Measurements from ENCODE around the gene DGKB. TPM values are rescaled to one million over a fixed set of nuclear protein-coding genes. Genes with fewer than 3 reads are reported as not detected.

The DGKB gene
- total and polyA plus RNA-seq, 12 donors, result 0.07 to 5.8 (median 1.5) TPM; not detected in 3

DNA sequence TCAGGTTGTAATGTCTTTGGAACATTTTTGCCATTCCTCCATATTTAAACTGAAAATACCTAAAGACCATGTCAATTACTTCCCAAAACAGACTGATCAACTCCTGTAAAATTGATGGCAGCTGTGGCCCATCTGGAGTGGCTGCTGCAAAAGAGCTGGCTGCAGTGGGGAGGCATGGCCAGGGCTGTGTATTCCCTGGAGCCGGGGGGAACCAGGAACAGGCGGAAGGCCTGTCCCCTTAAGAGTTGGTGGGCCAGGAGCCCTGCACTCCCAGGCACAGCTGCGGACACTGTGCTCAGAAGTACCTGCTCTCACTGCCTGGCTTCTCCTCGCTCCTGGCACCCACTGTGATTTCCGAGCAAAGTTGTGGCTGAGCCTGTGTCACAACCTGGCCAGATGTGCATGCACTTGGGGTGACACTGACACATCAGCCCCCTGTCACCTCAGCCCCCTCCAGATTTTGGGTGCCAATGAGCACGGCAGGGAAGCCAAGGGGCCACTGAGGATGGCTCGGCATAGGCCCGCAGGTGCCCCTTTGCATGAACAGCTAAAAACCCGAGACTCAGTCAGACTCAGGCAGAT, 116.1 kb downstream of the DGKB start:
- intact Hi-C loops (cut with DNase I), result no loop called here
- 69 to 85% (median 80%) methylated on average over 3 to 9 of the region's 9 CpGs for WGBS, 4 donors
- no peaks in the 10 kb centered on the region for H3K4me1 ChIP-seq (replicated peaks in 1 of 2)
- no peak overlapping the region for H3K4me3 ChIP-seq
- H3K27ac ChIP-seq, result no peak overlapping the region
- DNase-seq, result no peak
- TF ChIP-seq POLR2A (IDR thresholded peaks at IDR 0.05), result no peak
- TF ChIP-seq, protein P1, sequence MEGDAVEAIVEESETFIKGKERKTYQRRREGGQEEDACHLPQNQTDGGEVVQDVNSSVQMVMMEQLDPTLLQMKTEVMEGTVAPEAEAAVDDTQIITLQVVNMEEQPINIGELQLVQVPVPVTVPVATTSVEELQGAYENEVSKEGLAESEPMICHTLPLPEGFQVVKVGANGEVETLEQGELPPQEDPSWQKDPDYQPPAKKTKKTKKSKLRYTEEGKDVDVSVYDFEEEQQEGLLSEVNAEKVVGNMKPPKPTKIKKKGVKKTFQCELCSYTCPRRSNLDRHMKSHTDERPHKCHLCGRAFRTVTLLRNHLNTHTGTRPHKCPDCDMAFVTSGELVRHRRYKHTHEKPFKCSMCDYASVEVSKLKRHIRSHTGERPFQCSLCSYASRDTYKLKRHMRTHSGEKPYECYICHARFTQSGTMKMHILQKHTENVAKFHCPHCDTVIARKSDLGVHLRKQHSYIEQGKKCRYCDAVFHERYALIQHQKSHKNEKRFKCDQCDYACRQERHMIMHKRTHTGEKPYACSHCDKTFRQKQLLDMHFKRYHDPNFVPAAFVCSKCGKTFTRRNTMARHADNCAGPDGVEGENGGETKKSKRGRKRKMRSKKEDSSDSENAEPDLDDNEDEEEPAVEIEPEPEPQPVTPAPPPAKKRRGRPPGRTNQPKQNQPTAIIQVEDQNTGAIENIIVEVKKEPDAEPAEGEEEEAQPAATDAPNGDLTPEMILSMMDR (IDR thresholded peaks at IDR 0.05), result no peak
- H3K9me3 ChIP-seq (replicated peaks in 1 of 3), result no peaks in the 10 kb centered on the region
- H3K36me3 ChIP-seq (replicated peaks in 1 of 2), result no peaks in the 10 kb centered on the region
- no peaks in the 10 kb centered on the region for H3K27me3 ChIP-seq

DNA sequence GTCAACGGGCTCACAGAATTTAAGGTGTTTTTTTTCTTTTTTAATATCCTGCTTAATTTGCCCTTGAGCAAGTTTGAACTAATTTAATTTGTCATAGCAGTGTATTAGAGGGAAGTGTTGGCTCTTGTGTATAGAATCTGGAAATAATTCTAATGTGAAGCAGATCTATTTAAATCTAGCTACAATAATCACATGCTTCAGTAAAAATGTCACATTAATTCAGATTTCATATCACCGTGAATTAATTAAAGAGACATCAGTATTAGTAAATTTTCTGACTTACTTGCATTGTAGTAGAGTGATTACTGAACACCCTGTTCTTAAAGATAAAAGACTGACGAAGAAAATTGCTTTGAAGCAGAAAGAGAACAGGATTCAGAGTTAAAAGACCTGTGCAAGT, 124.7 kb downstream of the DGKB start:
- DNase-seq, result no peak
- WGBS, 4 donors, result 86 to 91% (median 89%) methylated on average over 3 of the region's 3 CpGs
- Histone ChIP-seq H3K27me3 (no peaks in the 10 kb centered on the region), H3K36me3 (replicated peaks in 1 of 2) (no peaks in the 10 kb centered on the region), H3K4me3 (no peak overlapping the region), H3K27ac (no peak overlapping the region), H3K9me3 (replicated peaks in 1 of 3) (peaks cover 0 to 3% (median 0%) of the 10 kb centered on the region in 3 donors), H3K4me1 (replicated peaks in 1 of 2) (no peaks in the 10 kb centered on the region)
- no peak for TF ChIP-seq POLR2A (IDR thresholded peaks at IDR 0.05)
- TF ChIP-seq, protein P1 (IDR thresholded peaks at IDR 0.05), result no peak
- intact Hi-C loops (cut with DNase I), result no loop called here

DNA sequence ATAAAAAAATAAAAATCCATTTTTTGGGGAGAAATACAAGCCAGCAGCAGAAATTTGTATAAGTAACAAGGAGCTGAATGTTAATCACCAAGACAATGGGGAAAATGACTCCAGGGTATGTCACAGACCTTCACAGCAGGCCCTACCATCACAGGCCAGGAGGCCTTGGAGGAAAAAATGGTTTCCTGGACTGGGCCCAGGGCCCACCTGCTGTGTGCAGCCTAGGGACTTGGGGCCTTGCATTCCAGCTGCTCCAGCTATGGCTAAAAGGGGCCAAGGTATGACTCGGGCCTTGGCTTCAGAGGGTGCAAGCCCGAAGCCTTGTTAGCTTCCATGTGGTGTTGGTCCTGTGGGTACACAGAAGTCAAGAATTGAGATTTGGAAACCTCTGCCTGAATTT, 126.3 kb downstream of the DGKB start:
- 65 to 100% (median 71%) methylated on average over 1 to 2 of the region's 2 CpGs for WGBS, 4 donors
- H3K27ac ChIP-seq, result no peak overlapping the region
- no peaks in the 10 kb centered on the region for H3K36me3 ChIP-seq (replicated peaks in 1 of 2)
- DNase-seq, result no peak
- no peak for TF ChIP-seq POLR2A (IDR thresholded peaks at IDR 0.05)
- TF ChIP-seq, protein P1 (IDR thresholded peaks at IDR 0.05), result no peak
- H3K9me3 ChIP-seq (replicated peaks in 1 of 3), result peaks cover 0 to 3% (median 0%) of the 10 kb centered on the region in 3 donors
- no peaks in the 10 kb centered on the region for H3K27me3 ChIP-seq
- intact Hi-C loops (cut with DNase I), result no loop called here
- H3K4me3 ChIP-seq, result no peak overlapping the region
- H3K4me1 ChIP-seq (replicated peaks in 1 of 2), result no peaks in the 10 kb centered on the region

DNA sequence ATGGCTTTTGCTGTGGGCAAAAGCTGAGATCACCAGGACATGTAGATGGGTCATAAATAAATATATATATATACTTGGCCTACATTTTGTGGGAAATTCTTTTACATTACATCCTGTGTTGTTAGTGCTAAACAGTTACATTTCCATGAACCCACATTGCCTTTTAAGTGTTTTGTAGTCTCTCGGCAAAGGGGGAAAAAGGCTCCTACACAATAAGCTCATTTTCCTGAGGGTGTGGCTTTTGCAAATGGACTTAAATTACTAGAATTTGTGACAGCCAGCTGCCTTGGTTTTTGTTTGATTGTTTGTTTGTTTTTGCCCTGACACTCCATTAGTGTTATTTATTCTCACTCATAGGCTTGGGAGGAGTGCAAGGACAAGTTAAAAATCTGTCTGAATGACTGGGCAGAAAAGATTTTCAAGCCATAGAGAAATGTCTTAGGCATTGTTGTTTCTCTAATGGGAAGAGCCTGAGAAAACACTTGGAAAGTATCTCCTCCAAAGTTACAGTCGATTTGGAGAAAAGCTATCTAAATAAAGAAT, 128.8 kb downstream of the DGKB start:
- H3K36me3 ChIP-seq (replicated peaks in 1 of 2), result no peaks in the 10 kb centered on the region
- no peak overlapping the region for H3K4me3 ChIP-seq
- no peak for DNase-seq
- peaks cover 0 to 3% (median 0%) of the 10 kb centered on the region in 3 donors for H3K9me3 ChIP-seq (replicated peaks in 1 of 3)
- no peaks in the 10 kb centered on the region for H3K27me3 ChIP-seq
- TF ChIP-seq, protein P1 (IDR thresholded peaks at IDR 0.05), result no peak
- TF ChIP-seq POLR2A (IDR thresholded peaks at IDR 0.05), result no peak
- 57 to 71% (median 69%) methylated on average over 2 of the region's 2 CpGs for WGBS, 4 donors
- H3K27ac ChIP-seq, result no peak overlapping the region
- no peaks in the 10 kb centered on the region for H3K4me1 ChIP-seq (replicated peaks in 1 of 2)
- intact Hi-C loops (cut with DNase I), result no loop called here

All from adrenal gland (tissue), 12 donors.